Nephron progenitor cell (in vitro differentiated cells): ENCODE results near the gene RIOK1.

Experiments
- DNase-seq: peaks from one replicate; pipeline ENCODE4 v3.0.0; 2021
- H3K27ac Mint-ChIP-seq: 2 replicates; pipeline ENCODE4 v1.8.0; 2021; ENCODE audit warnings: mild to moderate bottlenecking, moderate library complexity, mixed read lengths
- H3K27me3 Mint-ChIP-seq: 2 replicates; pipeline ENCODE4 v1.8.0; 2021; ENCODE audit warnings: mild to moderate bottlenecking, low read depth, mixed read lengths; ENCODE audit not compliant: poor library complexity
- H3K36me3 Mint-ChIP-seq: 2 replicates; pipeline ENCODE4 v1.8.0; 2021; ENCODE audit warnings: low read depth, mixed read lengths
- H3K4me1 Mint-ChIP-seq: 2 replicates; pipeline ENCODE4 v1.8.0; 2021; ENCODE audit warnings: mixed read lengths
- H3K4me3 Mint-ChIP-seq: 2 replicates; pipeline ENCODE4 v1.8.0; 2021; ENCODE audit warnings: mild to moderate bottlenecking, moderate library complexity, mixed read lengths
- H3K9me3 Mint-ChIP-seq: 2 replicates; pipeline ENCODE4 v1.8.0; 2021; ENCODE audit warnings: mild to moderate bottlenecking, moderate library complexity, mixed read lengths
- CTCF ChIP-seq: fragments of 200-600 bp; sonication (generic); IDR thresholded peaks from 2 replicates; pipeline ENCODE4 v1.5.0; 2021; ENCODE audit warnings: antibody characterized with exemption

Gene RIOK1

DNA sequence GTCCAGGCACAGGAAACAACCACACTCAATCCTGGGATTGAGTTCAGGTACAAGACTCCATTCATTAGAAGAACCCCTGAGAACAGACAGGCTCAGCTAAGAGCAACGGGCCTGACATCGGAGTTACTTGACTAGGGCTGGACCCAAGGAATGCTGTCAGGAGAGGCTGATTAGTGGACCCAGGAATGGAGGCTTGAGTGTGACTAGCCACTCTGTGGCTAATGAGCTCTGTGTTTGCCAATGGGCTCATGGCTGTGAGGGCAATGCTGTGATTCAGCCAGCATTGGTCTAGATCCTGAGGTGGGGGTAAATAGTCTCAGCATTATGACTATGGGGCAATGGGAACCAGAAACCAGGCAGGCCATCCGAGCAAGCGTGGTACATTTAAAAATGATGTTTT is 71.8 kb downstream of the RIOK1 start:
- no peaks in the 10 kb centered on the region for H3K36me3 Mint-ChIP-seq
- H3K27me3 Mint-ChIP-seq: peaks cover 4% of the 10 kb centered on the region
- peak overlapping the region; percentile 58 for H3K27ac Mint-ChIP-seq
- no peak overlapping the region for H3K4me3 Mint-ChIP-seq
- H3K9me3 Mint-ChIP-seq: peaks cover 9% of the 10 kb centered on the region
- no peak for TF ChIP-seq CTCF
- peaks cover 54% of the 10 kb centered on the region for H3K4me1 Mint-ChIP-seq
- DNase-seq: no peak

GRCh38 chr6:7463785-7464184 is 74.2 kb downstream of the RIOK1 start:
- Mint-ChIP-seq H3K27ac (peak overlapping the region; percentile 84), H3K27me3 (peaks cover 4% of the 10 kb centered on the region), H3K4me3 (no peak overlapping the region), H3K9me3 (no peaks in the 10 kb centered on the region), H3K4me1 (peaks cover 64% of the 10 kb centered on the region), H3K36me3 (no peaks in the 10 kb centered on the region)
- TF ChIP-seq CTCF: no peak
- peak; percentile 51 for DNase-seq

- DNase-seq: peak; percentile 58
Measured at GRCh38 chr6:7467007-7467897, 77.6 kb downstream of the RIOK1 start.

More at GRCh38 chr6:7467007-7467897, 77.6 kb downstream of the RIOK1 start:
- Mint-ChIP-seq H3K27me3 (peaks cover 3% of the 10 kb centered on the region), H3K27ac (peak overlapping the region; percentile 43), H3K4me3 (no peak overlapping the region), H3K9me3 (no peaks in the 10 kb centered on the region), H3K4me1 (peaks cover 51% of the 10 kb centered on the region), H3K36me3 (no peaks in the 10 kb centered on the region)
- TF ChIP-seq CTCF: no peak
